ELF-1 (cell line): Measurements from ENCODE around the gene CACNA1S.

Source experiments
- DNase-seq: peaks from one replicate; pipeline ENCODE4 v3.0.0-alpha.2; 2016; ENCODE audit warnings: low read depth, low spot score

Gene CACNA1S

DNA sequence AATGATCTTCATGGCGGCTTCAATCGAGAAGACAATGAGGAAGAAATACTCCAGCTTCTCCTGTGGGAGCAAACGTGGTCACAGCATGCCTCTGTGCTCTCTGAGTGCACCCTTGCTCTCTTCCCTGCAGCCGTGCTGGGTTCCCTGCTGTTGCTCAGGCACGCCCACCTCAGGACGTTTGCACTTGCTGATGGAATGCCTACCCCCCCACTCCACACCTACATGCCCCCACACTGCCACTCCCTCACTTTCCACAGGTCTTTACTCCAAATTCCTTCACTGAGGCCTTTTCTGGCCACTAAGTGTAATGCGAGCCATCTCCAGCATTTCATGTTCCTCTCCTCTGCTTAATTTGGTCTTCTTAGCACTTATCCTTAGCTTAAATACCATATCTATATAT, 18.3 kb downstream of the CACNA1S start:
- no peak for DNase-seq

- DNase-seq = no peak
These were observed 18.7 kb downstream of the CACNA1S start for GRCh38 chr1:201093561-201093960.

GRCh38 chr1:201092738-201093137, 19.5 kb downstream of the CACNA1S start:
- no peak for DNase-seq

DNA sequence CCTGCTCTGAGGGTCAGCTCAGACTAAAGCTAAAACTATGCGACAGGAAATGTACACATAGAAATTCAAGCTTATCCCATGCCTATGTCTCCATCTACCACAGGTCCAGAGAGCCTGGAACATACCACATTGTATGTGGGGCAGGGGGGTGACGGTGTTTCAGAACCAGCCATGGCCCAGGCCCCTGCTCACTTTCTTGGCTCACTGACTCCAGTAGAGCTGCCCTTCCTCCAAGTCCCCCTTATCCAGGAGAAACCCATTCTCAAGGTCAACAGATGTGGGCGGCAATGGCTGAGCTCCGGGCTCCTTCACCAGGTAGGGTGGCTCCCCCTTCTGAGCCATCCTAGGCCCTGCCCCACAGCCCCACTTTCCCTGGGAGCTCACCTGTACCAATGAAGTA, 21.0 kb downstream of the CACNA1S start:
- DNase-seq = no peak

- DNase-seq = no peak
These were observed 21.7 kb downstream of the CACNA1S start for GRCh38 chr1:201090541-201090940.

GRCh38 chr1:201089596-201089995, 22.6 kb downstream of the CACNA1S start:
- DNase-seq = no peak

GRCh38 chr1:201088901-201089525, 23.2 kb downstream of the CACNA1S start:
- DNase-seq = no peak

DNA sequence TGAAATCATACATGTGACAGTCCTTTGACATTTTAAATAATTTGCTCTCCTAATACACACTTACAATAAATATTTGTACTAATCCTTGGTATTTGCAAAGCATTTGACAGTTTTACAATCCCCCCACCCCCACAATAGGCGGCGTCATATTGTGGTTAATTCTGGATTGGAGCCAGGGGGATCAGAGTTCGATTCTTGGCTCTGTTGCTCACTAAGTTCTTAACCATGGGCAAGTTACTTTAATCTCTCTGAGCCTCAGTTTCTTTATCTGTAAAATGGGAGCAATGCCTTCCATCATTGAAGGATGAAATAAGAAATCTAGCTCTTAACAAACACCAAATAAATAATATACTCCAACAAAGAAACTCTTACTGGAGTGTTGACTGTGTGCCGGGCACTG, 23.8 kb downstream of the CACNA1S start:
- no peak for DNase-seq

DNA sequence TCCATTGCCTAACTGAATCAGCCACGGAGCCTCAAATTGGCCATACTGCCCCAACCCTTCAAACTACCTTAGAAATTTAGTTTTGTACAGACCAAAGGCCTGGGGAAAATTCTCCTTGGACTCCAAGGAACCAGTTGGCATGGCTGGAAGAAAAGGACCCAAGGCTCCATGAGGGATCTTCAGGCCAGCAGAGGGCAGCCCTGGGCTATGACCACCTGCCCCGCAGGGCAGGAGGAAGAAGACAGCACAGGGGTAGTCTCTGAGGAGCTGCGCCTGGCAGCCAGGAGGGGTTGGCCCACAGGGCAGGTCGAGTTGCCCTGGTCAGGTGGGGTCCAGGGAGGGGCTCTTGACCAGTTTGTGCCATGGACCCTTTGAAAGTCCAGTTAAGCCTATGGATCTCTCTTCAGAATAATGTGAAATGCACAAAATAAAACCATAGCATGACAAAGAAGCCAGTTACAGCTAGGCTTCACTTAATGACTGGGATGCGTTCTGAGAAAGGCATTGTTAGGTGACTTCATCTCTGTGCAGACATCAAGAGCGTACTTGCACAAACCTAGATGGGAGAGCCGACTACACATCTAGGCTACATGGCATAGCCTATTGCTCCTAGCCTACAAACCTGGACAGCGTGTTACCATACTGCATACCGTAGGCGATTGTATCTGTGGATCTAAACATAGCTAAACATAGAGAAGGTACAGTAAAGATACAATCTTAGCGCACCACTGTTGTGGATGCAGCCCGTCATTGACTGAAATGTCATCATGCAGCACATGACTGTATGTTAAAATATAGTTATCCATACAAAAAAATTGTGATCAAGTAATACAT, 26.1 kb downstream of the CACNA1S start:
- DNase-seq = peak; percentile 79

- DNase-seq = no peak
These were observed 27.9 kb downstream of the CACNA1S start for GRCh38 chr1:201084295-201084694.

GRCh38 chr1:201083741-201084140, 28.5 kb downstream of the CACNA1S start:
- no peak for DNase-seq

DNA sequence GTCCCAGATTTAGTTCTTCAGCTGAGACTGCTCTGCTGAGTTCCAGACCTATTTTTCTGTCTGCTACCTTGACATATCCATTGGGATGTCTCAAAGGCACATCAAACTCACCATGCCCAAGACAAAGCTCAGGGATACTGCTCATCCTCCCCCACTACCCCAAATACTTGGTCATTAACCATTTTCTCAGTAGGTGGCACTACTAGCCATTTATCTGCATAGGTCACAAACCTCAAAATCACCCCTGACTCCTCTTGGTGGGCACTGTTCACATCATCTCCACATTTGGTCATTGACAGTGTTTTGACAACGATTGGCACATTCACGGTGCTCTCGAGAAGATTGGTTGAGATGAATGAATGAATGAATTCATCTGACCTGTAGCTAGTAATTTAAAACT, 32.1 kb downstream of the CACNA1S start:
- DNase-seq = no peak

DNA sequence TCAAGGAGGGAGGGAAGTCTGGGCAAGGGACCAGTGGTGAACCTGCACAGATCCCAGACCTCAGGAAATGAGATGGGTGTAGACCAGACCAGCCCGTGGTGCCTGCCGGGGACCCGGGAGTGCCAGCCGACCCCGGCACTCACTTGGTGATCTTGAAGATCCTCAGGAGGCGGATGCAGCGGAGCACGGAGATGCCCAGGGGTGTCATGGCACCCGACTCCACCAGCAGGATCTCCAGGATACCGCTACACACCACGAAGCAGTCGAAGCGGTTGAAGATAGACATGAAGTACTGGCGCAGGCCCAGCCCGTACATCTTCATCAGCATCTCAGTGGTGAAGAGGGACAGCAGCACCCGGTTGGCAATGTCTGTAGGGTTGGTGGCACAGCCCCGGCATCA, 34.5 kb downstream of the CACNA1S start:
- no peak for DNase-seq

- no peak for DNase-seq
These were observed 35.1 kb downstream of the CACNA1S start for GRCh38 chr1:201077116-201077515.

DNA sequence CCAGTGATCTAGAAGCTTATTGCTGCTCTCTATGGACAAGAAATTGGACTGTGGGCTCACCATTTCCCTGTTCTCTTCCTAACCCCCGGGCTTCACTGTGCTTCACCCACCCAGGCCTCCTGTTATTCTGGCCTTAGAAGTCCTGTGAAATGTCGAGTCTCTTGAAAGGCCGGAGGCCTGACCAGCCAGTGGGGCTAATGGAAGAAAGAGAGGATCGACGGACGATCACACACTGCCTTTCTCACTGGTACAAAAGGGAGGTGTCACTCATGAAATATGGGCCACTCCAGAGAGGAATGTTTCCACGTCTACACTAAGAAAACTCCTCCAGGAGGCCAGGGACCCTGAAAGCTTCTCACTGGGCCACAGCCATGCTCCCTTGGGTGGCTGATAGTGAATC, 36.1 kb downstream of the CACNA1S start:
- no peak for DNase-seq

DNA sequence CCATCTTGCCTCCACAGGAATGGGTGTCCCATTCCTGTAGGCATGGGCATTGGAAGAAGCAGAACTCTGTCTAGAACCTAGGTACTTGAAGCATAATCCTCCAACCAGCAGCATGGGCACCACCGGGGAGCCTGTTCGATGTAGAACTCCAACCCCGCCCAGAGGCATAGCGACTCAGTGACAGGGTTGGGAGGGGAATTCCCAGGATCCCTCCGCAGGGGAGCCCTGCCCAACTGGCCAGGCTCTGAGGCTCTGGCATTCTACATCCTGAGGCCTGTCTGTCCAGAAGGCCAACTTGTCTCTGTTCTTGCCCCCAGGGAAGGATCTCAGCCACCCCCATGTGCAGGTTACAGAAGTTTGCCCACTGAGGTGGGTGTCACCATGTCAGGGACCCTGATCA, 38.2 kb downstream of the CACNA1S start:
- no peak for DNase-seq

- DNase-seq = no peak
These were observed 39.3 kb downstream of the CACNA1S start for GRCh38 chr1:201072922-201073321.

DNA sequence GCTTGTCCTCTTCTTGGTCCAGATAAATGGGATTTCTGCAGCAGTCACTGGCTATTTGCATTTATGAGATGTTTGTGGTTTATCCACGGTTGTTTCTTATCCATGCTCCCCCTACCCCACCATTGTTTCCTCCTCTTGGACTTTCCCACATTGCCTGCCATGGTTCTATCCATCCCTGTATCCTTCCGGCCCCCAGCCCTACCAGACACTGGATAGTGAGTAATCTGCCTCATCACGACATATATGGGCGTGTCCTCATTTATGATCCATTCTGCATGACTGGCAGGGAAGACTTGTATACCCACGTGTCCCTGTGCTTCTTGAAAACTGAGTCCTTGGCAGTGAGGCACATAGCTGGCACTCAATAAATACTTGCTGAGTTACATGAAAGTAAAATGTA, 40.1 kb downstream of the CACNA1S start:
- no peak for DNase-seq

DNA sequence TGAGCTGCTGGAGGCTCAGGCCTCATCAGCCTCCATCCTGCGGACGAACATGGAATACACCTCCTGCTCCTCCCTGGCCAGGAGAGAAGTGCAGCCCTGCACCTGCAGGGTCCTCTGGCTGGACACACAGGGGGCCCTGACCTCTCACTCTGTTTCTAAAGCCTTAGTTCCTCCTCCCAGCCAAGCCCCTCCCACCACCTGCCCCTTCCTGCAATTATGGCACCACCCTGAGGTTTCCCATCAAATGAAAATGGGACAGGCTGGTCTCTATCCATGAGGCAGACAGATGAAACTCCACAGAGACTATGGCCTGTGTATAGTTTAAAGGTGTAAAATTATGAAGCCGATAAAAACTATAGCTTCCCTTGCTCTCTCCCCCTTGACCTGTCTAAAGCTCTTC, 42.6 kb downstream of the CACNA1S start:
- no peak for DNase-seq

DNA sequence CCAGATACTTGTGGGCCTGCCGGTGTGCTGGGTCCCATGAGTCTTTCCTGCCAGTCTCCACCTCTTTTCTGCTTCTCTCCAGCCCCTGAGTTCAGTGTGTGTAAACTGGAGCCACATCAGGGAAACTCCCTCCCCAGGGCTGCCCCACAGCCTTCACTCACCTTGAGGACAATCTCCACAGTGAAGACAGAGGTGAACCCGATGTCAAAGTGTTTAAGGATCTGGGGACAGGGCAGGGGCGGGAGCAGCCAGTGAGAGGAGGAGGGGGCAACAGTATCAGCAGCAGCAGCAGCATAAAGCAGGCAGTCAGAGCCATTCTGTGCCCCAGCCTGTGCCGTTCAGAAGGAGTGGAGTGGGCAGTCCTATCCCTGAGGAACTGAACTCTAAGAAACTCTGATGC, 43.2 kb downstream of the CACNA1S start:
- no peak for DNase-seq

DNA sequence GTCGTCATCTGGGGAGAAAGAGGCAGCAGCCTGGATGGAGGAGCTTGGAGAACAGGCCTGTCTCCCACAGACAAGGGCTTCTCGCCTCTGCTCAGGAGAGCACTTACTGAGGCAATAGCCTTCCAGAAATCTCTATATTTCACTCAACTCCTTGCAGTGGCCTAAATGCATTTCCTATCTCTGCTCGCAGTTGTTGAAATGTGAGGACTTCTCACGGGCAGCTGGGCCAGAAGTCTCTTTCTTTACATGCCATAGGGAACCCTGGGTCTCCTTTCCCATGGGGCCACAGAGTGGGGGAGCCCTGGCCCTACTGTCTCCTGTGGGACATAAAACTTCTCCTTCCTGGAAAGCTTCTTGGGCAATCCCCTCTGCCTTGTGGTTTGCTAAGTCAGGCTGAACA, 45.2 kb downstream of the CACNA1S start:
- DNase-seq = no peak

- DNase-seq = no peak
These were observed 46.5 kb downstream of the CACNA1S start for GRCh38 chr1:201065686-201066085.

GRCh38 chr1:201064806-201065205, 47.4 kb downstream of the CACNA1S start:
- no peak for DNase-seq
